Measurements from ENCODE around the gene DLX5. TPM values are rescaled to one million over a fixed set of nuclear protein-coding genes. Genes with fewer than 3 reads are reported as not detected.

The DLX5 gene
- total RNA-seq, 4 donors from 2014 or later: 0.66 TPM; not detected in 3

DNA sequence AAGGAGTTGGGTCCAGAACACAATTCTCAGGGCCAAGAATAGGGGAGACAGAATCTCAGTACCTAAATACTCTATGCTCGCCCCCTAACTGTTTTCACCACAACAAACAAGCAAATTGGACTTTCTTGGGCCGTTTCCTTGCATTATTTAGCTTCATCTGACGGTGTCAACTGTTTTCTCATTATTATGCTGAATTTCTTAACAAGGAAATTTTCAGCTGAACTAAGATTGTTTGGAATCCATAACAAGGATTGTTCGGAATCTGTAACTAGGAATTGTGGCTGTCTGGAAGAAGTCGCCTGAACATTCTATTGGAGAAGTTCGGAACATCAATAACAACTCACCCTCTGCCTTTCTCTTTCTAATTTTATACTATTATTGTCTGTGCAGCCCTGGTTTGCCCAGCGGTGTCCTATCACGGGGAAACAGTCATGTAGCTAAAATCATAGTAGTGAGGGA, 34.7 kb downstream of the DLX5 start:
- no peak for TF ChIP-seq CTCF (IDR thresholded peaks at IDR 0.05; ENCODE audit: low read depth)

DNA sequence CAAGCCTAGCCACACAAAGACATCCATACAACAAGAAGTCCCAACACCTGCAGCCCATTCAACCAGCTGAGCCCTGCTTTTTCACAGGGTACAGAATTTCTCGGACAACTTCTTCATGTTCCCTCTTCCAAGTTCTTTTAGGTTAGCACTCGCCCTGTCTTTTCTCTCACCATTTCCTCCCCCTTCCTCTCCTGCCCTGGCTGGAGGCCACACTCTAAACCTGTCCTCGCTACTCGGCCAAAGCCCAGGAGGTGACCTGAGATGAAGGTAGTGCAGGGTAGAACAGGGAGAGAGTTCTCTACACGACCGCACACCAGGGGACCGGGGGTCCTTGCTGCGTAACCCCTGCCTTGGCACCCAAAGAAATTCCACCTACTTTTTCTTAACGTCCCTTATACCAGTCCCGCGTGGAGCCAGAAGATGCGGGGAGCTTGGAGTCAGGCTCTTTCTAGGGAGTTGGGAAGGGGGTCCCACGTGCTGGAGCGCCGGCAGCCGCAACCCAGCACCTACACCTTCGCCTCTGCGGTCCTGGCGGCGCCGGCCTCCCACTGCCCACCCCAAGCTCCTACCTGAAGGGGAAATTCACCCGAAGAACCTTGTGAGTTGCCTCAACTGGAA, 35.3 kb downstream of the DLX5 start:
- TF ChIP-seq CTCF (IDR thresholded peaks at IDR 0.05; ENCODE audit: low read depth): no peak

DNA sequence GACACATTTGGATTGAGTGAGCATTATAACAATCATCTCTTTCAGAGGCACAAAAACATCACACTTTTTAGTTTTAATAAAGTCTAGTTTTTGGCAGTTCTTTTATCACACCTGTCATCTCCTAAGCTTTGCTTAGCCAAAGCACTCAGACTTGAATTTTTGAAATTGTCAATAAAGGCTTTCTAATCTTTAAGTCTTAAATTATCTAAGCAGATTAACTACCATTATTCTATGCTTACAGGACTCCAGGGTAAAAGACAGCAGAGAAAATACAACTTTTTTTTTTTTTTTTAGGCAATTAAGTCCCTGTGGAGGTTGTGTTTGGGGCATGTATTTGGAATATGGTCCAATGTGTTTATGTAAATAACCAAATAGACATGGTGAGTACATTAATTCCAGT, 36.9 kb downstream of the DLX5 start:
- no peak for TF ChIP-seq CTCF (IDR thresholded peaks at IDR 0.05; ENCODE audit: low read depth)

GRCh38 chr7:96986901-96987300, 37.7 kb downstream of the DLX5 start:
- TF ChIP-seq CTCF (IDR thresholded peaks at IDR 0.05; ENCODE audit: low read depth): no peak

- TF ChIP-seq CTCF (IDR thresholded peaks at IDR 0.05; ENCODE audit: low read depth): no peak
Measured at GRCh38 chr7:96985992-96986391, 38.6 kb downstream of the DLX5 start.

DNA sequence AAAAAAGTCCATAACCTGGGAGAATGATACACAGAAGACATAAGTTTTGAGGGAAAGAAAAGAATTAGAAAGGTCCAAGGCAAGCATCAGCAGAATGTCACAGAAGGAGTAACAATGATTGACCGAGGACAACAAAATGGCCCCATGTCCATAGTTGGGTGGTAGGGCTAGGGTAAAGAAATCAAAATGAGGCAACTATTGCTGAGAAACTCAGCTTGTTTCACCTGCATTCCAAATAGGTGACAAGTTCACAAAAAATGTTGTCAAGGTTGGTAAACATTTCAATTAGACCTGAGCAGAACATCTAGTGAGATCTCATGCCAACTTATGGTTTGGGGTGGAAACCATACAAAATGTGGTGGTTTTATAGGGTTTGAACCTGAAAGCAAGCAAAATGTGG, 42.0 kb downstream of the DLX5 start:
- TF ChIP-seq CTCF (IDR thresholded peaks at IDR 0.05; ENCODE audit: low read depth): no peak

DNA sequence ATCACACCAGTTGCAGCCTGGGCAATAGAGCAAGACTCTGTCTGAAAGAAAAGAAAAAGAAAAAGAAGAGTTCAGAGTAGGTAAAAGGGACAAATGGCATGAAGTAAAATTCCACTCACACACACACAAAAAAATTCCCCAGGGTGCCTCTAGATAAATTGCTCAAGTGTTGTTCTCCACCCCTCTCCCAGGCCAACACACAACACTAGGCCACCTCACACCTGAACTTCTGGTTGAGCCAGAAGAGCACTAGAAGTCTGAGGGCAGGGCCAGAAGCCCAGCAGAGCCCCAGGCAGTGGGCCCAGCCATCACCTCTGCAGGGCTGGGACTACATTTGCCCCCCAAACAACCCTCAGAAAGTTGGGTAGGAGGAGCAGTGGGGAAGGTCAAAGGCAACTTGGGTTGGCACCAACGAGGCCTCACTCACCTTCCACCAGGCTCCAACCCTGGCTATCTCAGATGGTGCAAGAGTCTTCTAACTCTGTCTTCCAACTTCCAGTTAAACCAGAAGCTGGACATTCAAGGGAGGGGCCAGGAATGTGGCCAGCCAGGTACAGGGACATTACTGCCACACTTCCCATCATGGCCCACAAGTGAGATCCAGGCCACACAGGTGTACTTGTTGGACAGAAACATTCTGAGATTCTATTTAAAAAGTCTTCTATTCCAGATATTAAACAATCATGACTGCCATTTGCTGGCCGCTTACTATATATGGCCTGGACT, 44.9 kb downstream of the DLX5 start:
- TF ChIP-seq CTCF (IDR thresholded peaks at IDR 0.05; ENCODE audit: low read depth): no peak

Data from subcutaneous adipose tissue (tissue), 4 donors.